IPS-15b (cell line): Measurements from ENCODE around the gene RPLP2.

Experiments used
- H3K27me3 ChIP-seq: one replicate; pipeline ENCODE4 v1.6.1; 2013; ENCODE audit warnings: low read length; ENCODE audit not compliant: control insufficient read depth, insufficient read depth
- H3K36me3 ChIP-seq: one replicate; pipeline ENCODE4 v1.6.1; 2013; ENCODE audit warnings: low read length; ENCODE audit not compliant: control insufficient read depth, insufficient read depth
- H3K4me1 ChIP-seq: one replicate; pipeline ENCODE4 v1.6.1; 2013; ENCODE audit warnings: mild to moderate bottlenecking, low read length; ENCODE audit not compliant: control insufficient read depth, insufficient read depth
- H3K4me3 ChIP-seq: one replicate; pipeline ENCODE4 v1.5.1; 2013; ENCODE audit warnings: low read depth, low read length
- H3K9ac ChIP-seq: one replicate; pipeline ENCODE4 v1.6.1; 2013; ENCODE audit warnings: low read depth, mild to moderate bottlenecking, low read length
- H3K9me3 ChIP-seq: one replicate; pipeline ENCODE4 v1.6.1; 2013; ENCODE audit warnings: mild to moderate bottlenecking, low read length; ENCODE audit not compliant: control insufficient read depth, insufficient read depth

The RPLP2 gene

GRCh38 chr11:832529-833113 lies 22.9 kb downstream of the RPLP2 start, which contains the start of gene CD151:
Gene CD151 (plus strand): TSS chr11:832952. CDS start chr11:836070, 3,118 bp downstream.
- Histone ChIP-seq H3K4me3 (peak within 1 kb of the TSS; percentile 65), H3K36me3 (peaks cover 10% of the 10 kb centered on the region), H3K4me1 (peaks cover 3% of the 10 kb centered on the region), H3K9me3 (no peaks in the 10 kb centered on the region), H3K27me3 (peaks cover 27% of the 10 kb centered on the region), H3K9ac (no peak within 1 kb of the TSS)

DNA sequence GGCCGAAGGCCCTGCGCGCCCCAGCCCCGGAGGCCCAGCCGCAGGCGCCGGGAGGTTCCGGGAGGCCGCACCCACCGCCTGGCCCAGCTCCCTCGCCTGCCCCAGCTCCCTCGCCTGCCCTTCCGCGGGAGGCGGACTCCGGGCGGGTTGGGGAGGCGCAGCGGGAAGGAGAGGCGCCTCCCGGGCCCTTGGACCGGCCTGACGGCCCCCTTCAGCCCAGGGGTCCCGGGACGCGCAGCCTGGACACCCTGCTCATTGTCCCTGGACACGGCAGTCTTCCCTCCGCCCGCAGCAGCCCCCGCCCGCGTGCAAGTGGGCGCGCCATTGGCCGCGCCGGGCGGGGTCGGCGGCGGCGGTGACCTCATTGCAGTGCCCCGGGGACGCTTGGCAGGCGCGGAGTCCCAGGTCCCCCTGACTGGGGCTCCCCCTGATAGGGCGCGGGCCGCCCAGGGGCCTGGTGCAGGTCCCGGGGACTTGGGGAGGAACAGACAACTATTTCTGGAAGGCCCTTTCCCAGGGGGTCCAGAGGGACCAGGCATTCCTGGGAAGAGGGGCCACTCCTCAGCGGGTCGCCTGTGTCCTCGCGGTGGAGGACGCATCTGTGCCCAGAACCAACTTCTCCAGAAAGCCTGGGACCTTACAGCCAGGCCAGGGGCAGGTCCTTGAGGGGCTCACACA lies 23.5 kb downstream of the RPLP2 start:
- peaks cover 3% of the 10 kb centered on the region for H3K4me1 ChIP-seq
- H3K9me3 ChIP-seq, result no peaks in the 10 kb centered on the region
- H3K9ac ChIP-seq, result no peak overlapping the region
- H3K27me3 ChIP-seq, result peaks cover 27% of the 10 kb centered on the region
- H3K4me3 ChIP-seq, result peak overlapping the region; percentile 65
- peaks cover 16% of the 10 kb centered on the region for H3K36me3 ChIP-seq

- H3K9ac ChIP-seq, result no peak overlapping the region
- H3K9me3 ChIP-seq, result no peaks in the 10 kb centered on the region
- peaks cover 7% of the 10 kb centered on the region for H3K4me1 ChIP-seq
- peak overlapping the region; percentile 65 for H3K4me3 ChIP-seq
- peaks cover 23% of the 10 kb centered on the region for H3K27me3 ChIP-seq
- H3K36me3 ChIP-seq, result peaks cover 20% of the 10 kb centered on the region
Measured at GRCh38 chr11:833849-834311, 24.1 kb downstream of the RPLP2 start.

GRCh38 chr11:834371-835316 lies 24.9 kb downstream of the RPLP2 start:
- Histone ChIP-seq H3K36me3 (peaks cover 28% of the 10 kb centered on the region), H3K4me3 (no peak overlapping the region), H3K9ac (no peak overlapping the region), H3K27me3 (peaks cover 18% of the 10 kb centered on the region), H3K4me1 (peaks cover 7% of the 10 kb centered on the region), H3K9me3 (no peaks in the 10 kb centered on the region)

- H3K9me3 ChIP-seq, result no peaks in the 10 kb centered on the region
- no peak overlapping the region for H3K4me3 ChIP-seq
- H3K36me3 ChIP-seq, result peaks cover 35% of the 10 kb centered on the region
- no peak overlapping the region for H3K9ac ChIP-seq
- H3K27me3 ChIP-seq, result peaks cover 10% of the 10 kb centered on the region
- peaks cover 7% of the 10 kb centered on the region for H3K4me1 ChIP-seq
Measured at GRCh38 chr11:836274-836673, 26.5 kb downstream of the RPLP2 start.

- no peaks in the 10 kb centered on the region for H3K9me3 ChIP-seq
- H3K4me3 ChIP-seq, result no peak overlapping the region
- H3K36me3 ChIP-seq, result peaks cover 35% of the 10 kb centered on the region
- H3K27me3 ChIP-seq, result peaks cover 6% of the 10 kb centered on the region
- H3K4me1 ChIP-seq, result peaks cover 8% of the 10 kb centered on the region
- no peak overlapping the region for H3K9ac ChIP-seq
Measured at GRCh38 chr11:836700-837099, 26.9 kb downstream of the RPLP2 start.

GRCh38 chr11:837189-837989 lies 27.6 kb downstream of the RPLP2 start:
- Histone ChIP-seq H3K4me1 (peaks cover 8% of the 10 kb centered on the region), H3K9me3 (no peaks in the 10 kb centered on the region), H3K9ac (no peak overlapping the region), H3K4me3 (no peak overlapping the region), H3K36me3 (peaks cover 35% of the 10 kb centered on the region), H3K27me3 (no peaks in the 10 kb centered on the region)

GRCh38 chr11:837990-838307 lies 28.2 kb downstream of the RPLP2 start:
- Histone ChIP-seq H3K4me1 (peaks cover 8% of the 10 kb centered on the region), H3K36me3 (peaks cover 35% of the 10 kb centered on the region), H3K4me3 (no peak overlapping the region), H3K9me3 (no peaks in the 10 kb centered on the region), H3K27me3 (no peaks in the 10 kb centered on the region), H3K9ac (no peak overlapping the region)

DNA sequence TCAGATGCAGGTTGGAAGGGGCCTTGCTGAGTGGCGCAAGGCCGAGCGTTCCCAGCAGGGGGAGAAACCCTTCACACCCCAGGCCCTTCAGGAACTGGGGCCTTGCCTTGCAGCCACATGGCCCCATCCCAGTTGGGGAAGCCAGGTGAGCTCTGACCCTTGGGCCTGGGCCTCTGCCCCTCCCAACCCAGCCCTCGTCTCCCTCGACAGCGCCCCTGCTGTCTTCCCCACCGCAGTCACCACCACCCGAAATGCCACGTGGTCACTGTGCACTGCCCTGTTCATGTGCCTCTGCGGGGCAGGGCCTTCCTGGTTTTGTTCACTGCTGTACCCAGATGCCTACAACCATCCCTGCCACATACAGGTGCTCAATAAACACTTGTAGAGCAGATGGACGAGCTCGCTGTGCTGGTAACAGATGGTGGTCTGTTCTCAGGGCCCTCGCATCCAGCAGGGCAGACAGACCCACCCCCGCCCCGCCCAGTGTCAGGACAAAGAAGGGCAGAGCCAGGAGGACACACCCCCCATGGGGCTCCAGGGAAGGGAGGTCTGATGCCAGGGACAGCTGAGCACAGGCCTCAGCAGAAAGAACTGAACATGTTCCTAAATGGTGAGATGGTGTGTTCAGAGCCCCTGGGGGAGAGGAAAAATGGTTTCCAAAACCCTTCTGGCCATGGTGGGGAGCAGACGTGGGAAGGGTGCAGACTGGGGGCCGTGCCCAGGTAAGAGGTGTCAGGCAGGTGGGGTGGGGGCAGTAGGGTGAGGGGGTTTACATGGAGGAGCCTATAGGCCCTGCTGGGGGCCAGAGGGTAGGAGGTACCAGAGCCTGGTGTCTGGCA lies 28.9 kb downstream of the RPLP2 start:
- H3K27me3 ChIP-seq, result no peaks in the 10 kb centered on the region
- no peak overlapping the region for H3K9ac ChIP-seq
- H3K4me1 ChIP-seq, result peaks cover 8% of the 10 kb centered on the region
- no peak overlapping the region for H3K4me3 ChIP-seq
- H3K9me3 ChIP-seq, result no peaks in the 10 kb centered on the region
- H3K36me3 ChIP-seq, result peaks cover 35% of the 10 kb centered on the region

DNA sequence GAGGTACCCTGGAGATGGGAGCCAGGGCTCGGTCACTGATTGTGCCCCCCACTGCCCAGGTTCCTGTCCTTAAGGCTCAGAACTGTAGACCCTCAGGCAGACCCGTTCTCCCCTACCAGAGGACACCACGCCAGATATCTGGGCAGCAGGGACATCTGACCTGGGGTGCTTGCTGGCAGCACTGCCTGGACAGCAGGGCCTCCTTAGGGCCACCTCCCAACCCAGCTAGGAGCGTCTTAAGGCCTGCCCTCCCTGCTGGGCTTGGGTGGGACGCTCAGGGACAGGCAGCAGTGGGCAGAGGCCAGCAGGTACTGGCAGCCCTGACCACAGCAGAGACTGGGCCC lies 29.5 kb downstream of the RPLP2 start:
- H3K9ac ChIP-seq, result no peak overlapping the region
- H3K27me3 ChIP-seq, result no peaks in the 10 kb centered on the region
- H3K9me3 ChIP-seq, result no peaks in the 10 kb centered on the region
- H3K4me3 ChIP-seq, result no peak overlapping the region
- peaks cover 8% of the 10 kb centered on the region for H3K4me1 ChIP-seq
- H3K36me3 ChIP-seq, result peaks cover 35% of the 10 kb centered on the region
